Activated CD4-positive, alpha-beta T cell treated with anti-CD3 and anti-CD28 coated beads, Interleukin-2, amount 50 U/mL, for 24 hours (primary cell): ENCODE results near the gene CZIB.
A peak's percentile ranks its signal among the peaks of the same experiment; 100 is the strongest.

Experiments
- DNase-seq, 2 donors: peaks; one replicate each; pipeline ENCODE4 v3.0.0-alpha.2; 2020; ENCODE audit warnings: low read depth in 1 of 2, low spot score in 1 of 2

The CZIB gene

DNA sequence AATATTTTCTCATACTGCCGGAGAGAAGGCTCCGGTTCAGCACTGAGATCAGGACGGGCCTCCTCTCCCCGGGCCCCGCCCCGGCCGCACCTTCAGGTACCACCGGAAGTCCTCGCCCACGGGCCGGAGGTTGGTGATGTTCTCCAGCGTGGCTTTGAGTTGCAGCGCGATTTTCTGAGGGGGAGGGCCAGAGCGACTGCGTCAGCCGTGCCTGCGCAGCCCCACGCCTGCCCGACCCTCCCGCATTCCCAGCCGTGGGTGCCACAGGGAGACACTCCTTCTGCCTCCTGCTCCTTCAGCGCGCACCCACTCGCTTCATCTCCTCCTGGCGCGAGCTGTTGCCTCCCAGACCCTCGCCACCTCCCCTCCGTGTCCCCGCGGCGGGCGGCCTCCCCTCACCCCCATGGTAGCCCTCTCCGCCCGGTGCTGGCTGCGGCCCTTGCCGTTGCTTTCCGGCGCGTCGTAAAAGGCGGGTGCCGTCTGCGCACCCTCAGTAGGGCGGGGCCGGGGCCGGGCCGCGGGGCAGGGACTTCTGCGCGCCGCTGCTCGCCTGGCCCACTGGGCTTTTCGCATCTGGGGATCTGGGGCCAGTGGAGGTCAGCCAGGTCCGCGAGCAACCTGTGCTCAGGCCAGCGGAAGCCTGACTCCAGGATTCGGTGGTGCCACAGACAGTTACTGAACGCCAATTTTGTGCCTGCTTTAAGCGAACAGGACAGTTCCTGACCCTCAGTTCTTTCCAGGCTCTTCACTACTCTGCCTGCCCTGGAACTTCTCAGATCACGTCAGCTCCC is at the start of gene CZIB:
CZIB (minus strand) TSS at position 464 of the 791 bp plus-strand sequence; CDS start at position 405, 59 bp downstream.
- DNase-seq: peak; percentile 84 to 94

GRCh38 chr1:53270107-53270506 is 49.7 kb upstream of the CZIB start:
- no peak for DNase-seq

GRCh38 chr1:53267761-53268160 is 47.3 kb upstream of the CZIB start:
- DNase-seq: no peak

GRCh38 chr1:53266038-53266437 is 45.6 kb upstream of the CZIB start:
- no peak for DNase-seq

DNA sequence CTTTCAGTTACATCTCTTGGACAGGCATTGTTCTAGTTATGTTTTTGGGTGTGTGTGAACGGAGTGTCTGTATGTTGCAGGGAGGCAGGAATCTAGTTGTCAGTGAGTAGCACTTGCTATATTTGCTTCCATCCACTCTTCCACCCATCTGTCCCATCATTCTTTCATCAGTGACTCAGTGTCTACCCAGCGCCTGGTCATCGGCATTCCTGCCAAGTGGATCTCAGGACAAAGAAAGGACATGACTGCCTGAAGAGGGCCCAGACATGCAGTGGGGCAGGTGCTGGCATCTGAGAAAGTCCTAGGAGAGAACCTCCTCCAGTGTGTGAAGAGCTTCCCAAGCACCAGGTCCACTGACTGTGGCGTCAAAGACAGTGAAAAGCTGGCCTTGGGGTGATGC is 45.1 kb upstream of the CZIB start:
- DNase-seq: no peak

GRCh38 chr1:53264048-53264447 is 43.6 kb upstream of the CZIB start:
- DNase-seq: no peak

- DNase-seq: no peak
These were observed 41.6 kb upstream of the CZIB start for GRCh38 chr1:53262000-53262399.

- no peak for DNase-seq
These were observed 40.3 kb upstream of the CZIB start for GRCh38 chr1:53260631-53261247.

DNA sequence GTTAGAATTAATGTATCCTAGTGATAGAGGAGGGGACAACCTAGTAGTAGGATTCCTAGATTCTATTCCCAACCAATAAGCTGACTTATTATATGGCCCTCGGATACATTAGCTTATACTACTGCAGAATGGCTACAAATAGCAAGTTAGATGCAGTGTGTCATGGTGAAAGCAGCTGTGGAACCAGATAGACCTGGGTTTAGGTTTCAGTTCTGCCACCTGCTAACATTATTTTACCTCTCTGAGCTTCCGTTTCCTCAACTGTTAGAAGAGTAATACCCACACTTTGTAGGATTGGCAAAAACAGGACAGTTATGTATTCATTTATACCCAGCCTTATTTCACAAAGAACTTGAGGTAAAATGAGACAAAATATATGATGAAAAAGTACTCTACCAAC is 39.5 kb upstream of the CZIB start:
- no peak for DNase-seq

GRCh38 chr1:53258216-53258615 is 37.8 kb upstream of the CZIB start:
- DNase-seq: no peak

- no peak for DNase-seq
These were observed 37.1 kb upstream of the CZIB start for GRCh38 chr1:53257454-53258081.

- DNase-seq: no peak
These were observed 36.3 kb upstream of the CZIB start for GRCh38 chr1:53256511-53257453.

DNA sequence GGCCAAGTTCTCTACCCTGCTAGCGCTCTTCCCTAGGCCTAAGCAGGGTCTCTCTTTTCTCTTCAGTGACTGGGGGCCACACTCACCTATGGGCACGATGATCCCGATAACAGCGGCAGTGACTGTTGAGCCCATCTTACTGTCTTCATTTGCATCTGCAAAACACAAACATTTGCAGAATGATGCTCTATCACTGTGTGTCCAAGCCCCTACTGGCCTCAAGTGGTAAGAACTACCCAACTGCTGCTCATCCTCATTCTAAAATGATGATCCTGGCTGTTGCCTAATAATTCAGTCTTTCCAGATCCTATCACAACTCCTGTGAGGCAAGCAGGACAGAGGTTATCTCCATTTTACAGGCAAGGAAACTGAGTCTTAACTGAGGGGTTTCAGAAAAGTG is 34.6 kb upstream of the CZIB start:
- no peak for DNase-seq

DNA sequence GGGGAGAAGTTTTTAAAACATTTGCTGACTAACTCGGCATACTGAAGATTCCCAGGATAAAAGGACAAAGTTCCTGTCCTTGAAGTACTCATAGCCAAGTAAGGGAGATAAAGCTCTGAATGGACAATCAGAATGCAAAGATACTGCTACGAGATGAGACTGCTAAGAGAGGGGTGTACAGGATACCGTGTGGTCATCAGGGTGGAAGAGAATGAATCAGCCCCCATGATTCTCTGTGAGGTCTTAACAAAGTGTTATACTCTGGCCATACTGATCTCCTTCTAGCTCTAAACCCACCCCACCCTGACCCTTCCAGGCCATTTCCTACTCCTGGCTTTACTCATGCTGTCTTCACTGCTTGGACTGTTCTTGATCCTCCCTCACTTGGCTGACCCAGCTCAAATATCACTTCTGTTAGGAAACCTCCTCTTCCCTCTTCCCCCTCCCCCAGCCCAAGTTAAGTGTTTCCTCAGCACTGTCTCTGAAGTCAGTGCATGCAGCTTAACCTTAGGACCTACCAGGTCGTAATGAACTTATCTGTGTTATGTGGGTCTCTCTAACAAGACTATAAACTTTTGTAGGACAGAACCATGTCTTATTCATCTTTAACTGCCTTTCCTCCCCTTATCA is 33.7 kb upstream of the CZIB start:
- DNase-seq: no peak

DNA sequence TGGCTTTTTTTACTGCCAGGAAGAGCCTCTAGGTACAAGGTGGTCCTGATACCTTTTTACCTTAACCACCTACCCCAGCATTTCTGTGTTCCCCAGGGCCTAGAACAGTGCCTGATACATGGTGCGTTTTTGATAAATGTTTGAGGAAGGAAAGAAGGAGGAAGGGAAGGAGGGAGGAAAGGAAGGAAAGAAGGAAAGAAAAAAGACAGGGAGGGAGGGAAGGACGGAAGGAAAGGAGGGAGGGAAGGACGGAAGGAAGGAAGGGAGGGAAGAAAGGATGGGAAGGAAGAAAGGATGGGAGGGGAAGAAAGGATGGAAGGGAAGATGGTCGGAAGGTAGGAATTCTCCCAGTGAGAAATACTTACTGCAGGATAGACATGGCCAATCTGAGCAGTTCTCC is 29.9 kb upstream of the CZIB start:
- DNase-seq: no peak

GRCh38 chr1:53249706-53250105 is 29.3 kb upstream of the CZIB start:
- DNase-seq: no peak

- DNase-seq: no peak
These were observed 26.1 kb upstream of the CZIB start for GRCh38 chr1:53246261-53247134.

- no peak for DNase-seq
These were observed 23.7 kb upstream of the CZIB start for GRCh38 chr1:53244141-53244540.

GRCh38 chr1:53242381-53242780 is 21.9 kb upstream of the CZIB start:
- no peak for DNase-seq

GRCh38 chr1:53241828-53242227 is 21.4 kb upstream of the CZIB start:
- DNase-seq: no peak
